ENCODE data around the gene GPC5. TPM values are rescaled to one million over a fixed set of nuclear protein-coding genes. Genes with fewer than 3 reads are reported as not detected.

GPC5 gene
- total and polyA plus RNA-seq, 2 of the 13 experiments (the other 11 are each of a cell fraction or from before 2014, with no cell fraction given), result 0.02 to 0.07 TPM

GRCh38 chr13:91348906-91349435 lies 49.5 kb upstream of the GPC5 start (continued):
- TF ChIP-seq, protein P1, sequence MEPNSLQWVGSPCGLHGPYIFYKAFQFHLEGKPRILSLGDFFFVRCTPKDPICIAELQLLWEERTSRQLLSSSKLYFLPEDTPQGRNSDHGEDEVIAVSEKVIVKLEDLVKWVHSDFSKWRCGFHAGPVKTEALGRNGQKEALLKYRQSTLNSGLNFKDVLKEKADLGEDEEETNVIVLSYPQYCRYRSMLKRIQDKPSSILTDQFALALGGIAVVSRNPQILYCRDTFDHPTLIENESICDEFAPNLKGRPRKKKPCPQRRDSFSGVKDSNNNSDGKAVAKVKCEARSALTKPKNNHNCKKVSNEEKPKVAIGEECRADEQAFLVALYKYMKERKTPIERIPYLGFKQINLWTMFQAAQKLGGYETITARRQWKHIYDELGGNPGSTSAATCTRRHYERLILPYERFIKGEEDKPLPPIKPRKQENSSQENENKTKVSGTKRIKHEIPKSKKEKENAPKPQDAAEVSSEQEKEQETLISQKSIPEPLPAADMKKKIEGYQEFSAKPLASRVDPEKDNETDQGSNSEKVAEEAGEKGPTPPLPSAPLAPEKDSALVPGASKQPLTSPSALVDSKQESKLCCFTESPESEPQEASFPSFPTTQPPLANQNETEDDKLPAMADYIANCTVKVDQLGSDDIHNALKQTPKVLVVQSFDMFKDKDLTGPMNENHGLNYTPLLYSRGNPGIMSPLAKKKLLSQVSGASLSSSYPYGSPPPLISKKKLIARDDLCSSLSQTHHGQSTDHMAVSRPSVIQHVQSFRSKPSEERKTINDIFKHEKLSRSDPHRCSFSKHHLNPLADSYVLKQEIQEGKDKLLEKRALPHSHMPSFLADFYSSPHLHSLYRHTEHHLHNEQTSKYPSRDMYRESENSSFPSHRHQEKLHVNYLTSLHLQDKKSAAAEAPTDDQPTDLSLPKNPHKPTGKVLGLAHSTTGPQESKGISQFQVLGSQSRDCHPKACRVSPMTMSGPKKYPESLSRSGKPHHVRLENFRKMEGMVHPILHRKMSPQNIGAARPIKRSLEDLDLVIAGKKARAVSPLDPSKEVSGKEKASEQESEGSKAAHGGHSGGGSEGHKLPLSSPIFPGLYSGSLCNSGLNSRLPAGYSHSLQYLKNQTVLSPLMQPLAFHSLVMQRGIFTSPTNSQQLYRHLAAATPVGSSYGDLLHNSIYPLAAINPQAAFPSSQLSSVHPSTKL (CRISPR knock-in tag; IDR thresholded peaks at IDR 0.05), result peak; percentile 51; the same call in 1 of the 2 replicates
- TF ChIP-seq POLR2G (IDR thresholded peaks at IDR 0.05; ENCODE audit: low read depth, low read length) (no peak), KAT7 (CRISPR knock-in tag; IDR thresholded peaks at IDR 0.05; ENCODE audit: borderline replicate concordance) (peak; percentile 73; the same call in 1 of the 2 replicates), MZF1 (CRISPR knock-in tag; IDR thresholded peaks at IDR 0.05; ENCODE audit: borderline replicate concordance) (no peak), SYNCRIP (IDR thresholded peaks at IDR 0.05; ENCODE audit: insufficient read depth, low read depth, low read length) (no peak), TOE1 (CRISPR knock-in tag; IDR thresholded peaks at IDR 0.05) (no peak), E2F2 (CRISPR knock-in tag; IDR thresholded peaks at IDR 0.05; ENCODE audit: borderline replicate concordance) (no peak), IRF2 (CRISPR knock-in tag; IDR thresholded peaks at IDR 0.05) (0 out of 2 replicates have a peak, but pooled peaks have one; percentile 17), ZNF30 (CRISPR knock-in tag; IDR thresholded peaks at IDR 0.05) (no peak), ZNF652 (CRISPR knock-in tag; IDR thresholded peaks at IDR 0.05; ENCODE audit: borderline replicate concordance, low read depth) (no peak), ZNF660 (CRISPR knock-in tag; IDR thresholded peaks at IDR 0.05; ENCODE audit: borderline replicate concordance, low read depth) (no peak), ZNF839 (CRISPR knock-in tag; IDR thresholded peaks at IDR 0.05; ENCODE audit: borderline replicate concordance) (no peak), REPIN1 (CRISPR knock-in tag; IDR thresholded peaks at IDR 0.05; ENCODE audit: borderline replicate concordance, low read depth) (peak; percentile 55; the same call in 1 of the 2 replicates), PATZ1 (CRISPR knock-in tag; IDR thresholded peaks at IDR 0.05) (peak; percentile 91), TAF1 (CRISPR knock-in tag; IDR thresholded peaks at IDR 0.05) (peak; percentile 38), POLR2AphosphoS5 (IDR thresholded peaks at IDR 0.05; ENCODE audit: low read depth, low read length) (peak; percentile 32; the same call in 1 of the 2 replicates)
- TF ChIP-seq, protein P2, sequence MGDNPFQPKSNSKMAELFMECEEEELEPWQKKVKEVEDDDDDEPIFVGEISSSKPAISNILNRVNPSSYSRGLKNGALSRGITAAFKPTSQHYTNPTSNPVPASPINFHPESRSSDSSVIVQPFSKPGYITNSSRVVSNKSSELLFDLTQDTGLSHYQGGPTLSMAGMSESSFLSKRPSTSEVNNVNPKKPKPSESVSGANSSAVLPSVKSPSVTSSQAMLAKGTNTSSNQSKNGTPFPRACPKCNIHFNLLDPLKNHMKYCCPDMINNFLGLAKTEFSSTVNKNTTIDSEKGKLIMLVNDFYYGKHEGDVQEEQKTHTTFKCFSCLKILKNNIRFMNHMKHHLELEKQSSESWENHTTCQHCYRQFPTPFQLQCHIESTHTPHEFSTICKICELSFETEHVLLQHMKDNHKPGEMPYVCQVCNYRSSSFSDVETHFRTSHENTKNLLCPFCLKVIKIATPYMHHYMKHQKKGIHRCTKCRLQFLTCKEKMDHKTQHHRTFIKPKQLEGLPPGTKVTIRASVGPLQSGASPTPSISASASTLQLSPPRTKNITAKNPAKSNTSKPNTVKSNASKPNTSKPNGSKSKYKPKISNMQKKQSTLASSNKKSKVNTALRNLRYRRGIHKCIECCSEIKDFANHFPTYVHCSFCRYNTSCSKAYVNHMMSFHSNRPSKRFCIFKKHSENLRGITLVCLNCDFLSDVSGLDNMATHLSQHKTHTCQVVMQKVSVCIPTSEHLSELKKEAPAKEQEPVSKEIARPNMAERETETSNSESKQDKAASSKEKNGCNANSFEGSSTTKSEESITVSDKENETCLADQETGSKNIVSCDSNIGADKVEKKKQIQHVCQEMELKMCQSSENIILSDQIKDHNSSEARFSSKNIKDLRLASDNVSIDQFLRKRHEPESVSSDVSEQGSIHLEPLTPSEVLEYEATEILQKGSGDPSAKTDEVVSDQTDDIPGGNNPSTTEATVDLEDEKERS (CRISPR knock-in tag; IDR thresholded peaks at IDR 0.05), result no peak
- TF ChIP-seq, protein P3, sequence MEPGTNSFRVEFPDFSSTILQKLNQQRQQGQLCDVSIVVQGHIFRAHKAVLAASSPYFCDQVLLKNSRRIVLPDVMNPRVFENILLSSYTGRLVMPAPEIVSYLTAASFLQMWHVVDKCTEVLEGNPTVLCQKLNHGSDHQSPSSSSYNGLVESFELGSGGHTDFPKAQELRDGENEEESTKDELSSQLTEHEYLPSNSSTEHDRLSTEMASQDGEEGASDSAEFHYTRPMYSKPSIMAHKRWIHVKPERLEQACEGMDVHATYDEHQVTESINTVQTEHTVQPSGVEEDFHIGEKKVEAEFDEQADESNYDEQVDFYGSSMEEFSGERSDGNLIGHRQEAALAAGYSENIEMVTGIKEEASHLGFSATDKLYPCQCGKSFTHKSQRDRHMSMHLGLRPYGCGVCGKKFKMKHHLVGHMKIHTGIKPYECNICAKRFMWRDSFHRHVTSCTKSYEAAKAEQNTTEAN (CRISPR knock-in tag; conservative IDR thresholded peaks at IDR 0.05), result peak; percentile 65

All from HepG2 (cell line).